Ovary (tissue), 9 donors: ENCODE data around the gene PRADC1. TPM values are rescaled to one million over a fixed set of nuclear protein-coding genes. Genes with fewer than 3 reads are reported as not detected.

Experiments used
- DNase-seq, 5 donors: peaks; one replicate each; pipeline ENCODE4 v3.0.0-alpha.2; 2019 to 2020
- H3K27ac ChIP-seq, 2 donors: fragments of 200-600 bp; one replicate each; pipeline versions ENCODE4 v1.5.1 to v1.8.0; 2019 to 2022
- H3K27me3 ChIP-seq: fragments of 200-600 bp; one replicate; pipeline ENCODE4 v1.8.0; 2022
- H3K36me3 ChIP-seq: fragments of 200-600 bp; sonication (generic); one replicate; pipeline ENCODE4 v1.5.1; 2019
- H3K4me1 ChIP-seq: one replicate; pipeline ENCODE4 v1.8.1; 2013; ENCODE audit warnings: mild to moderate bottlenecking, moderate library complexity; ENCODE audit not compliant: insufficient read depth
- H3K4me3 ChIP-seq: fragments of 200-600 bp; sonication (generic); one replicate; pipeline ENCODE4 v1.5.1; 2017
- H3K9me3 ChIP-seq, 2 donors: fragments of 200-600 bp in 1 of 2; sonication (generic) in 1 of 2; one replicate each; pipeline versions ENCODE4 v1.5.1 to v1.8.1; 2013 to 2019; ENCODE audit warnings: mild to moderate bottlenecking in 1 of 2, moderate library complexity in 1 of 2
- EP300 ChIP-seq: sonication (generic); formaldehyde crosslinking; IDR thresholded peaks from one replicate; pipeline ENCODE4 v1.6.1; 2017; ENCODE audit warnings: antibody characterized with exemption
- POLR2A ChIP-seq: fragments of 450-650 bp; IDR thresholded peaks from one replicate; pipeline ENCODE4 v1.6.1; 2017; ENCODE audit warnings: antibody characterized with exemption, mild to moderate bottlenecking, moderate library complexity
- WGBS, 3 donors: extraction: QIAGEN DNeasy Blood & Tissue Kit in 1 of 3; methylation state at CpG; one replicate each; pipeline versions ENCODE4 v1.1.5 to v1.1.7; 2013 to 2017; 5-methylcytosine and 5-hydroxymethylcytosine counted together
- intact Hi-C, 4 donors: fragments of 100-400 bp; cut with DNase I; formaldehyde crosslinking; loops; one replicate each; pipeline versions ENCODE4 v1.11.0 to v1.15.1; 2022 to 2023
- polyA plus RNA-seq, 2 donors: library from polyadenylated mRNA; stranded (reverse); fragments of 200-250 nt in 1 of 2; fragments of 350-450 nt in 1 of 2; fragmentation: Illumina TruSeq in 1 of 2; extraction: RNeasy Lipid Tissue Mini Kit (QIAGEN cat#74804) in 1 of 2; gene quantifications; one replicate each; pipeline ENCODE4 v1.2.3, GENCODE V29; 2013 to 2014
- total RNA-seq, 7 donors: library from RNA; depleted of rRNA in 2 of 7; stranded (reverse); fragments of >200 nt in 2 of 7; fragmentation: NEBNext Ultra II Directional in 3 of 7; extraction: Animal tissue kit (Norgen Biotek cat#: 25700) in 3 of 7; gene quantifications; one replicate each; pipeline versions ENCODE4 v1.1.0 to v1.2.4, GENCODE V29; 2016 to 2023
- TF ChIP-seq, protein P1 (sequence below), 3 donors: fragments of 450-650 bp in 2 of 3; fragments of 200-600 bp in 1 of 3; IDR thresholded peaks; one replicate each; pipeline versions ENCODE4 v1.5.1 to v1.8.0; 2016 to 2022; ENCODE audit warnings: antibody characterized with exemption in 3 of 3, mild to moderate bottlenecking in 1 of 3
- donor health status: DM: no; HTN: no; CAD: no; lungs with moderate emphysema.
- donor health status: DM: no; HTN: no; CAD: no.
- donor health status: Bipolar disorder and iron deficiency.
- donor health status: DM: yes; HTN: yes; CAD: no.
- donor health status: DM: no; HTN: no; CAD: no.
- donor health status: DM: yes; HTN: yes; CAD: no.

PRADC1 gene
- total and polyA plus RNA-seq, 9 donors, result 7.7 to 19.7 (median 11.8) TPM

DNA sequence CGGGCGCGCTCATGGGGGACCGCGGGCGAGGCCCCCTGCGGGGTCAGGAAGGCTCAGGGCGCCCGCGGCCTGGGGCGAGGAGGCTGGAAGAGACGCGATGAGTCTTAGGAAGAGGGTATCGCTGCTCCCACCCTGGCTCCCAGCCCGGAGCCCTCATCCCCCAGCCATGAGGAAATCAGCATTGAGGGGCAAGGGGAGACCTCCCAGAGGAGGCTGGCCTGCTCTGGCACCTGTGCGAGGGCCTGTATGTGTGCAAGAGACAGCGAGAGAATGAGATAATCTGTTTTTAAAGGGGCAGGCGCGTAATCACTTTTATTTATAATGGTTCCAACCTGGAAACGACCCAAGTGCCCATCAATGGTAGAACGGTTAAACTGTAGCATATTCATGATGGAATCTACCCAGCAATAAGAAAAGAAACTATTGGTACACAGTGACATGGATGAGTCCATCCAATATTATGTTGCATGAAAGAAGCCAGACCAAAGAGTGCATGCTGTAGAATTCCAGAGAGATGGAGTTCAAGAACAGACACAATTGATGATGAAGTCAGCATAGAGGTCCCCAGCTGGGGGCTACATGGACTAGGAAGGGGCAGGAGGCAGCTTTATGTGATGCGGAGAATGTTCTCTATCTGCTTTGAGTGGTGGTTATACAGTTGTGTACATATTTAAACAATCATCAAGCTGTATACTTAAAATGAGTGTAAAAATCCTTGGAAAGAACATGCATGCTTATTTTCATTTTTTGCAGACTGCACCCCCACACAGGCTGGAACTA, 36.8 kb upstream of the PRADC1 start:
- H3K27me3 ChIP-seq, result no peaks in the 10 kb centered on the region
- no peak for DNase-seq
- no peak overlapping the region for H3K27ac ChIP-seq
- peaks cover 3% of the 10 kb centered on the region for H3K4me1 ChIP-seq
- WGBS, 3 donors, result 33 to 63% (median 44%) methylated on average over 22 of the region's 22 CpGs
- no peaks in the 10 kb centered on the region for H3K9me3 ChIP-seq
- no peak overlapping the region for H3K4me3 ChIP-seq
- TF ChIP-seq EP300 (no peak), POLR2A (no peak)
- TF ChIP-seq, protein P1, sequence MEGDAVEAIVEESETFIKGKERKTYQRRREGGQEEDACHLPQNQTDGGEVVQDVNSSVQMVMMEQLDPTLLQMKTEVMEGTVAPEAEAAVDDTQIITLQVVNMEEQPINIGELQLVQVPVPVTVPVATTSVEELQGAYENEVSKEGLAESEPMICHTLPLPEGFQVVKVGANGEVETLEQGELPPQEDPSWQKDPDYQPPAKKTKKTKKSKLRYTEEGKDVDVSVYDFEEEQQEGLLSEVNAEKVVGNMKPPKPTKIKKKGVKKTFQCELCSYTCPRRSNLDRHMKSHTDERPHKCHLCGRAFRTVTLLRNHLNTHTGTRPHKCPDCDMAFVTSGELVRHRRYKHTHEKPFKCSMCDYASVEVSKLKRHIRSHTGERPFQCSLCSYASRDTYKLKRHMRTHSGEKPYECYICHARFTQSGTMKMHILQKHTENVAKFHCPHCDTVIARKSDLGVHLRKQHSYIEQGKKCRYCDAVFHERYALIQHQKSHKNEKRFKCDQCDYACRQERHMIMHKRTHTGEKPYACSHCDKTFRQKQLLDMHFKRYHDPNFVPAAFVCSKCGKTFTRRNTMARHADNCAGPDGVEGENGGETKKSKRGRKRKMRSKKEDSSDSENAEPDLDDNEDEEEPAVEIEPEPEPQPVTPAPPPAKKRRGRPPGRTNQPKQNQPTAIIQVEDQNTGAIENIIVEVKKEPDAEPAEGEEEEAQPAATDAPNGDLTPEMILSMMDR (IDR thresholded peaks at IDR 0.05), result no peak
- intact Hi-C loops, result no loop called here
- H3K36me3 ChIP-seq, result no peaks in the 10 kb centered on the region

DNA sequence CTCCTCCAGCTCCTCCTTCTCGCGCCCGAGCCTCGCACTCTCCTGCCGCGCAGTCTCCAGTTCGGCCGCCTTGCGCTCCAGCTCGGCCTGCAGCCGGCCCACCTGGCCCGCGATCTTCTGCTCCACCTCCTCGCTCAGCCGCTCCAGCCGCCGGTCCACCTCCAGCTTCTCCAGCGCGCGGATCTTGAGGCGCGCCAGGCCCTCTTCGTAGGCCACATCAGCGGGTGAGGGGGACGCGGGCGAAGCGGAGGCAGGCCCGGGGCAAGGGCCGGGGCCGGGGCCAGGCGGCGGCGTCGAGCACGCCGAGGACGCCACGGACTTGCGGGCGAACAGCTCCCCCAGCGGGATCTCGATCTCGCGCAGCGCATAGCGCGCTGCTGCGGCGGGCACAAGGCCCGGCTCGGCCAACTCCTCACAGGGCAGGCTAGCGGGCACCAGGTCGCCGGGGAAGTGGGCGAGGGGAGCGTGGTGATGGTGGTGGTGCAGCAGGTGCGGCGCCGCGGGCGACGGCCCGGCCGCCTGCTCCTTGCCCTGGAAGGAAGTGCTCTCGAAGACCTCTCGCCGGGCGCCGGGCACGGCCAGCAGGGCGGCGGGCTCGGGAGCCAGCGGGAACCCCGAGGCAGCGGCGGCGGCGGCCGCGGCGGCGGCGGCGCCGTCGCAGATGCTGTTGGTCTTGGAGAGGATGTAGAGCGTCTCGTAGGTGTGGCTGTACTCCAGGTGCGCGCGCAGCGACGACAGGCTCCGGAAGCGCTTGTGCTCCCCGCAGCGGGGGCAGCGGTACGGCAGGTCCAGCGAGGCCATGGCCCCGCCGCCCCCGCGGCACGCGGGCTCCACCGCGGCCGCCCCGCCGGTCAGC, 36.0 kb upstream of the PRADC1 start:
- no peaks in the 10 kb centered on the region for H3K9me3 ChIP-seq
- TF ChIP-seq EP300 (no peak), POLR2A (no peak)
- TF ChIP-seq, protein P1 (IDR thresholded peaks at IDR 0.05), result no peak
- 13 to 41% (median 34%) methylated on average over 79 to 113 of the region's 113 CpGs for WGBS, 3 donors
- no peaks in the 10 kb centered on the region for H3K27me3 ChIP-seq
- no peak overlapping the region for H3K4me3 ChIP-seq
- H3K27ac ChIP-seq, result no peak overlapping the region
- no peaks in the 10 kb centered on the region for H3K36me3 ChIP-seq
- peaks cover 3% of the 10 kb centered on the region for H3K4me1 ChIP-seq
- intact Hi-C loops, result no loop called here
- no peak for DNase-seq

DNA sequence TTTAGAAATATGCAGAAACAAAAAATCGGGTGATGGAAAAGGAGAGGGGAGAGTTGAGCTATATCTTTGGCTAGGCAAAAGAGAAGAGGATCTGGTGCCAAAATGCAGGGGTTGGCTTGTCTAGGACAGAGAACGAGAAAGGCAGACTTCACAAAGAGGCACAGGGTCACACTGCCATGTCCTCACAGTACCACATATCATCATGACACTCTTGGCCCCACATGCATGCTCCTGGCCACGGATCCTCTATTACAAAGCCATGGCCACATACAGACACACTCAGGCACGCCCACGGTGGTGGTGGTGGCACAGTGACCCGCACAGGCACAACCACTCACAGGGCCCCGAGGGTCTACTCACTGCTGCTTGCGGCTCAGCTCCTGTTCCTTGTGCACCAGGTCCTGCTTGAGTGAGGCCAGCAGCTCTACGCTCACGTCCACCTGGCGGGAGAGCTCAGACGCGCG, 35.4 kb upstream of the PRADC1 start:
- no peak overlapping the region for H3K27ac ChIP-seq
- H3K4me3 ChIP-seq, result no peak overlapping the region
- peaks cover 3% of the 10 kb centered on the region for H3K4me1 ChIP-seq
- intact Hi-C loops, result no loop called here
- TF ChIP-seq EP300 (no peak), POLR2A (no peak)
- TF ChIP-seq, protein P1 (IDR thresholded peaks at IDR 0.05), result no peak
- no peaks in the 10 kb centered on the region for H3K27me3 ChIP-seq
- H3K36me3 ChIP-seq, result no peaks in the 10 kb centered on the region
- DNase-seq, result no peak
- WGBS, 3 donors, result 68 to 77% (median 72%) methylated on average over 14 of the region's 14 CpGs
- H3K9me3 ChIP-seq, result no peaks in the 10 kb centered on the region

DNA sequence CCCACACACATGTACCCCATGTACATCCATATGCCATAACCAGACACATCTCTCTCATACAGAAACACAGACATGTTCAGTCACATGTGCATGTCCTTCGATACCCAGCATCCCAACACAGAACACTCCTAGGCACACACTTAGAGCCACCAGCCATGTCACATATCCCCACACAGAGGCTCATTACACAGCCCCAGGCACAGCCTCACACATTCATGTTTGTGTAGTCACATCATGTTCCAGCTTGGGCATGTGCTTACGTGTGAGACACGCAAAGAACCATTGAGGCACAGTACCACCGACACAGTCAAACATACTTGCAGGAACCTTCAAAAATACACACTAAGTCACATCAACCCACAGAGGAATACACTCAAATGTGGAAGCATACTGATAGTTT, 34.0 kb upstream of the PRADC1 start:
- TF ChIP-seq POLR2A (no peak), EP300 (no peak)
- TF ChIP-seq, protein P1 (IDR thresholded peaks at IDR 0.05), result no peak
- Histone ChIP-seq H3K27me3 (no peaks in the 10 kb centered on the region), H3K27ac (no peak overlapping the region), H3K36me3 (no peaks in the 10 kb centered on the region), H3K9me3 (no peaks in the 10 kb centered on the region), H3K4me1 (peaks cover 3% of the 10 kb centered on the region), H3K4me3 (no peak overlapping the region)
- WGBS, 3 donors, result 96 to 100% (median 99%) methylated on average over 4 of the region's 4 CpGs
- DNase-seq, result no peak
- intact Hi-C loops, result no loop called here
